Ishikawa (cell line): ENCODE data around the gene MYZAP.

Experiments
- CEBPB ChIP-seq: IDR thresholded peaks from 2 replicates; pipeline ENCODE4 v1.6.1; 2012
- TEAD4 ChIP-seq: IDR thresholded peaks from 2 replicates; pipeline ENCODE4 v1.6.1; 2012
- YY1 ChIP-seq: IDR thresholded peaks from 2 replicates; pipeline ENCODE4 v1.6.1; 2012; ENCODE audit warnings: low read depth

GRCh38 chr15:57556040-57556439 lies 35.7 kb upstream of the MYZAP start:
- TF ChIP-seq TEAD4 (no peak), YY1 (no peak), CEBPB (no peak)
